Upper lobe of left lung (tissue), 4 donors: ENCODE results near the gene SHD.
"Not testable (repeated sequence)": the region's sequence is repeated elsewhere in the genome, so short reads cannot be mapped to it uniquely, and the experiment has no call there.

Source experiments
- CTCF ChIP-seq, 6 experiments: fragments of 450-650 bp in 4 of 6; fragments of 200-600 bp in 2 of 6; sonication (generic) in 2 of 6; IDR thresholded peaks; one replicate each; pipeline ENCODE4 v1.5.1; 2016 to 2019; ENCODE audit warnings: antibody characterized with exemption in 6 of 6
- POLR2A ChIP-seq, 4 donors: fragments of 450-650 bp; IDR thresholded peaks; one replicate each; pipeline ENCODE4 v1.5.1; 2016 to 2017; ENCODE audit warnings: antibody characterized with exemption in 4 of 4, mild to moderate bottlenecking in 2 of 4

GRCh38 chr19:4274321-4274686, 4.8 kb upstream of the SHD start:
- TF ChIP-seq CTCF, POLR2A (IDR thresholded peaks at IDR 0.05): not testable (repeated sequence)
